Fibroblast of villous mesenchyme (primary cell): Measurements from ENCODE around the gene MAN1C1. TPM values are rescaled to one million over a fixed set of nuclear protein-coding genes. Genes with fewer than 3 reads are reported as not detected.

ENCODE experiments used
- DNase-seq: peaks from one replicate; pipeline ENCODE4 v3.0.0-alpha.2; 2010; ENCODE audit warnings: low read depth
- H3K4me3 ChIP-seq: 2 replicates; pipeline ENCODE4 v1.5.1; 2011; ENCODE audit warnings: low read depth, mild to moderate bottlenecking, low read length
- total RNA-seq: library from RNA; depleted of rRNA; stranded (reverse); fragments of >200 nt; gene quantifications from 2 replicates; pipeline ENCODE4 v1.2.3, GENCODE V29; 2012
- TF ChIP-seq, protein P1 (sequence below): IDR thresholded peaks from 2 replicates; pipeline ENCODE4 v1.5.1; 2012; ENCODE audit warnings: low read depth, mild to moderate bottlenecking, low read length; ENCODE audit not compliant: insufficient read depth

The MAN1C1 gene
- total RNA-seq, 1 donor: 5.2 TPM

- DNase-seq: no peak
- H3K4me3 ChIP-seq: no peak overlapping the region
- TF ChIP-seq, protein P1, sequence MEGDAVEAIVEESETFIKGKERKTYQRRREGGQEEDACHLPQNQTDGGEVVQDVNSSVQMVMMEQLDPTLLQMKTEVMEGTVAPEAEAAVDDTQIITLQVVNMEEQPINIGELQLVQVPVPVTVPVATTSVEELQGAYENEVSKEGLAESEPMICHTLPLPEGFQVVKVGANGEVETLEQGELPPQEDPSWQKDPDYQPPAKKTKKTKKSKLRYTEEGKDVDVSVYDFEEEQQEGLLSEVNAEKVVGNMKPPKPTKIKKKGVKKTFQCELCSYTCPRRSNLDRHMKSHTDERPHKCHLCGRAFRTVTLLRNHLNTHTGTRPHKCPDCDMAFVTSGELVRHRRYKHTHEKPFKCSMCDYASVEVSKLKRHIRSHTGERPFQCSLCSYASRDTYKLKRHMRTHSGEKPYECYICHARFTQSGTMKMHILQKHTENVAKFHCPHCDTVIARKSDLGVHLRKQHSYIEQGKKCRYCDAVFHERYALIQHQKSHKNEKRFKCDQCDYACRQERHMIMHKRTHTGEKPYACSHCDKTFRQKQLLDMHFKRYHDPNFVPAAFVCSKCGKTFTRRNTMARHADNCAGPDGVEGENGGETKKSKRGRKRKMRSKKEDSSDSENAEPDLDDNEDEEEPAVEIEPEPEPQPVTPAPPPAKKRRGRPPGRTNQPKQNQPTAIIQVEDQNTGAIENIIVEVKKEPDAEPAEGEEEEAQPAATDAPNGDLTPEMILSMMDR: no peak
Observed at GRCh38 chr1:25782608-25783201, 166.1 kb downstream of the MAN1C1 start.

- TF ChIP-seq, protein P1: no peak
- DNase-seq: no peak
- H3K4me3 ChIP-seq: no peak overlapping the region
Observed at GRCh38 chr1:25784575-25785051, 168.0 kb downstream of the MAN1C1 start.

- H3K4me3 ChIP-seq: no peak overlapping the region
- TF ChIP-seq, protein P1: no peak
- DNase-seq: no peak
Observed at GRCh38 chr1:25785333-25786067, 168.9 kb downstream of the MAN1C1 start.

DNA sequence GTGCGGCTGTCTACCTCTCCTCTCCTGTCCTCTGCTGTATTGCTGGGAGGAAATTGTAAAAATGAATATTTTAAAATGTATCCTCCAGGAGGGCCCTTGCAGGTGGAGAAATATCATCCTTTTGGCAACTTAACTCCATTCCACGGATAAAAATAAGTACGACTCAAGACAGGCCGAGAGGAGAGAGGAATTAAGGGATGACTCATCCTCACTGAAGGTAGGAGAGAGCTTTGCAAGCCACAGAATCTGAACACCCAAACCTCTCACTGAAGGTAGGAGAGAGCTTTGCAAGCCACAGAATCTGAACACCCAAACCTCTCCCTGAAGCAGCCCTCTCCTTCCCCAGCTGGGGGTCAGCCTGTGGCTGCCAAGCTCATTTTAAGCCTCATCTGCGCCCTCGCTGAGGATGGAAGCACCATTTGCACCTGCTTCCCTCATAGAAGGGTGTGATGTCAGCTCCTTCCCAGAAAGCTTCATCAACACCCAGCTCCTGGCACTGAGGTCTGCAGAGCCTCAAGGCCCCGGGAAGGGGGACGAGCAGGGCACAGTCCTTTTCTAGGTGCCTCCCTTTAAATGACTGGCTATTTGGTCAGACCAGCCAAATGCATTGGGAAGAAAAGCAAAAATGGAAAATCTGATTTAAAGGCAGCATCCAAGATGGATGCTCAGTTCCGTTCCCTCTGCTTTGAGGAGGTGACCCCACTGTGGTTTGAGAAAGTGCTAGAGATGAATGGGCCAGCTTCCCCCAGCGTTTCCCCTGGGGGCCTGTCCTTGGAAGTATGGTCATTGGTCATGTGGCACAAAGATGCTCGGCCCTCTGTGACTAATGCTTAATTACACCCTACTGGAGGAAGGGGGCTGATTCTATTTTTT lies 170.5 kb downstream of the MAN1C1 start:
- TF ChIP-seq, protein P1: no peak
- no peak for DNase-seq

GRCh38 chr1:25787760-25788166 lies 171.2 kb downstream of the MAN1C1 start:
- no peak overlapping the region for H3K4me3 ChIP-seq
- TF ChIP-seq, protein P1: no peak
- no peak for DNase-seq

More for the DNA sequence above, 170.5 kb downstream of the MAN1C1 start:
- H3K4me3 ChIP-seq: no peak overlapping the region

DNA sequence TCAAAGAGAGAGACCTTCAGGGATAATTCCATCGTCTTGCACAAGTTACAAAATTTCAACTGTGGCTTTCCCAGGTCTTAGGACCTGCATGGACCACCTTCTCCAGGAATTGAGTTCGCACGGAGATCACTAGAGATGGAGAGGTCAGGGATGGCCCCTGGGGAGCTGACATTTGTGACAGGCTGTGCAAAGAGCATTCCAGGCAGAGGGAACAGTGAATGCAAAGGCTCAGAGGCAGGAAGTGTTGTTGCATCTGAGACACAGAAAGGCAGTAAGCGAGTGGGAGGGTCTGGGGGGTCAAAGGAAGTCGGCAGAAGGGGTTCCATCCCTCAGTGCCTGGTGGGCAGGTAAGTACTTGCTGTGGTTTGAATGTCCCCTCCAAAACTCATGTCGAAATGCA lies 173.9 kb downstream of the MAN1C1 start:
- no peak overlapping the region for H3K4me3 ChIP-seq
- TF ChIP-seq, protein P1: no peak
- DNase-seq: no peak
